Ishikawa (cell line): ENCODE results near the gene MTSS2.

Experiments used
- CEBPB ChIP-seq: IDR thresholded peaks from 2 replicates; pipeline ENCODE4 v1.6.1; 2012
- CREB1 ChIP-seq: IDR thresholded peaks from 2 replicates; pipeline ENCODE4 v1.6.1; 2012; ENCODE audit warnings: low read depth
- EGR1 ChIP-seq: IDR thresholded peaks from 2 replicates; pipeline ENCODE4 v1.6.1; 2012
- EP300 ChIP-seq: IDR thresholded peaks from 2 replicates; pipeline ENCODE4 v1.6.1; 2012; ENCODE audit warnings: borderline replicate concordance
- FOXM1 ChIP-seq: IDR thresholded peaks from 2 replicates; pipeline ENCODE4 v1.6.1; 2012; ENCODE audit warnings: low read depth, borderline replicate concordance
- MAX ChIP-seq: IDR thresholded peaks from 2 replicates; pipeline ENCODE4 v1.6.1; 2012
- RAD21 ChIP-seq: IDR thresholded peaks from 2 replicates; pipeline ENCODE4 v1.6.1; 2012; ENCODE audit warnings: low read depth
- REST ChIP-seq: IDR thresholded peaks from 2 replicates; pipeline ENCODE4 v1.6.1; 2012; ENCODE audit warnings: low read depth, mild to moderate bottlenecking
- TAF1 ChIP-seq: IDR thresholded peaks from 2 replicates; pipeline ENCODE4 v1.6.1; 2012; ENCODE audit warnings: low read depth, mild to moderate bottlenecking
- TEAD4 ChIP-seq: IDR thresholded peaks from 2 replicates; pipeline ENCODE4 v1.6.1; 2012
- USF1 ChIP-seq: IDR thresholded peaks from 2 replicates; pipeline ENCODE4 v1.6.1; 2012
- YY1 ChIP-seq: IDR thresholded peaks from 2 replicates; pipeline ENCODE4 v1.6.1; 2012; ENCODE audit warnings: low read depth
- ZBTB7A ChIP-seq: IDR thresholded peaks from 2 replicates; pipeline ENCODE4 v1.6.1; 2012; ENCODE audit warnings: low read depth

- TF ChIP-seq RAD21, result no peak
- no peak for TF ChIP-seq CREB1
- no peak for TF ChIP-seq FOXM1
- TF ChIP-seq MAX, result no peak
- no peak for TF ChIP-seq TEAD4
- no peak for TF ChIP-seq CEBPB
- no peak for TF ChIP-seq USF1
- TF ChIP-seq YY1, result no peak
- TF ChIP-seq REST, result no peak
- no peak for TF ChIP-seq EP300
- TF ChIP-seq TAF1, result no peak
- TF ChIP-seq ZBTB7A, result no peak
- TF ChIP-seq EGR1, result no peak
Observed at GRCh38 chr16:70717065-70717464, 31.2 kb upstream of the MTSS2 start.
